ENCODE results near the gene AFF2.
A peak's percentile ranks its signal among the peaks of the same experiment; 100 is the strongest.

The AFF2 gene

DNA sequence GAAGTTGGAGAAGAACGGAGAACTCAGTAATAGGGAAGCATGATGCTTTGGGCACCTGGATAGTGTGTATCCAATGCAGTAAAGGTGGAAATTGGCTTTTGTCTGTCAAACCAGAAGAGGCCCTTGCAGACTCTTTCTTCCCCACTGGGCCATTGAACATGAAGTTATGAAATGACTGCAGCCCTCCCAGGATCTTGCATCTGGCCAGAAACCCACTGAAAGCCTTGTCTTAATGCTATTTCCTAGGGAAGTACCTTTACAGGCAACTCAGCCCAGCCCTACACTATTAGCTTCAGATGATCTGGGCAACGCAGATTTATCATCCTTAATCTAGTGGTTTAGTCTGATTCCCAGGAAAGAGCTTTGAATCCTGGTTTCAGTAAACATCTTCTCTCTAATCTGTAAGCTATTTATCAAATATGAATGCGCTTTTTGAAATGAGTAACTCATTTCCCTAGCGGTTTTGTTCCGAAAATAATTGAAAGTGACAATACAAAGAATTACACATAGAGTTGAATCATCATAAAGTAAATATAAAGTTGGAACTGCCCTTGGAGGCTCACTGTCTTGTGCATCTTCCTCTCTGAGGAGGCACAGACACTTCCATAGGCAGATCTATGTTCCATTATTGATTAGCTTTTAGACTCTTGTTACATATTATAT, 540.6 kb downstream of the AFF2 start:
- Histone ChIP-seq H3K4me3 (ENCODE audit: severe bottlenecking) (no peak overlapping the region), H3K36me3 (ENCODE audit: low read depth) (no peaks in the 10 kb centered on the region), H3K4me1 (ENCODE audit: insufficient read depth, poor library complexity, severe bottlenecking) (no peaks in the 10 kb centered on the region), H3K27me3 (ENCODE audit: insufficient read depth, poor library complexity, severe bottlenecking) (no peaks in the 10 kb centered on the region), H3K9me3 (ENCODE audit: severe bottlenecking) (no peaks in the 10 kb centered on the region), H3K27ac (ENCODE audit: poor library complexity, severe bottlenecking) (no peak overlapping the region)
- DNase-seq (ENCODE audit: low spot score) (no peak), ATAC-seq (ENCODE audit: low read depth) (peak; percentile 41; the same call in 2 of the 3 replicates)
- TF ChIP-seq, protein P1, sequence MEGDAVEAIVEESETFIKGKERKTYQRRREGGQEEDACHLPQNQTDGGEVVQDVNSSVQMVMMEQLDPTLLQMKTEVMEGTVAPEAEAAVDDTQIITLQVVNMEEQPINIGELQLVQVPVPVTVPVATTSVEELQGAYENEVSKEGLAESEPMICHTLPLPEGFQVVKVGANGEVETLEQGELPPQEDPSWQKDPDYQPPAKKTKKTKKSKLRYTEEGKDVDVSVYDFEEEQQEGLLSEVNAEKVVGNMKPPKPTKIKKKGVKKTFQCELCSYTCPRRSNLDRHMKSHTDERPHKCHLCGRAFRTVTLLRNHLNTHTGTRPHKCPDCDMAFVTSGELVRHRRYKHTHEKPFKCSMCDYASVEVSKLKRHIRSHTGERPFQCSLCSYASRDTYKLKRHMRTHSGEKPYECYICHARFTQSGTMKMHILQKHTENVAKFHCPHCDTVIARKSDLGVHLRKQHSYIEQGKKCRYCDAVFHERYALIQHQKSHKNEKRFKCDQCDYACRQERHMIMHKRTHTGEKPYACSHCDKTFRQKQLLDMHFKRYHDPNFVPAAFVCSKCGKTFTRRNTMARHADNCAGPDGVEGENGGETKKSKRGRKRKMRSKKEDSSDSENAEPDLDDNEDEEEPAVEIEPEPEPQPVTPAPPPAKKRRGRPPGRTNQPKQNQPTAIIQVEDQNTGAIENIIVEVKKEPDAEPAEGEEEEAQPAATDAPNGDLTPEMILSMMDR (IDR thresholded peaks at IDR 0.05; ENCODE audit: poor library complexity, severe bottlenecking), result no peak

DNA sequence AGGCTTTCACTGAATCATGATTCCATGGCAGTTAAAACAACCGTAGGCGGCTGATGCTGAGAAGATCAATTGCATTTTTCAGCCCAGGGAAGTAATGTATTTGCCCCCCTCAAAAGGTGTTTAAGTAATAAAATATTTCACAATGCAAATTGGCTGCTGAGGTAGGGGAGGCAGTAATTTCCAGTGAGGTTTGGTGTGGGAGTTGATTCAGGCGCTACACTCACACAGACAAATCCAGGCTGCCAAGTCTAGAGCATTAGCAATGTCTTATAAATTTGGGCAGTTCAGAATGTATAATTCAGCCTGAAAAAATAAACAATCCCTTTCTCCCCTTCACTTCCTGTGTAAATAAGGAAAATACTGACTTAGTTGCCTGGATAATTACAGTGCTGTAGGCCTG, 543.0 kb downstream of the AFF2 start:
- ATAC-seq (ENCODE audit: low read depth) (no peak), DNase-seq (ENCODE audit: low spot score) (no peak)
- no peak overlapping the region for H3K27ac ChIP-seq (ENCODE audit: poor library complexity, severe bottlenecking)
- H3K4me1 ChIP-seq (ENCODE audit: insufficient read depth, poor library complexity, severe bottlenecking), result no peaks in the 10 kb centered on the region
- no peaks in the 10 kb centered on the region for H3K27me3 ChIP-seq (ENCODE audit: insufficient read depth, poor library complexity, severe bottlenecking)
- H3K9me3 ChIP-seq (ENCODE audit: severe bottlenecking), result no peaks in the 10 kb centered on the region
- no peak overlapping the region for H3K4me3 ChIP-seq (ENCODE audit: severe bottlenecking)
- no peaks in the 10 kb centered on the region for H3K36me3 ChIP-seq (ENCODE audit: low read depth)
- TF ChIP-seq, protein P1 (IDR thresholded peaks at IDR 0.05; ENCODE audit: poor library complexity, severe bottlenecking), result no peak

DNA sequence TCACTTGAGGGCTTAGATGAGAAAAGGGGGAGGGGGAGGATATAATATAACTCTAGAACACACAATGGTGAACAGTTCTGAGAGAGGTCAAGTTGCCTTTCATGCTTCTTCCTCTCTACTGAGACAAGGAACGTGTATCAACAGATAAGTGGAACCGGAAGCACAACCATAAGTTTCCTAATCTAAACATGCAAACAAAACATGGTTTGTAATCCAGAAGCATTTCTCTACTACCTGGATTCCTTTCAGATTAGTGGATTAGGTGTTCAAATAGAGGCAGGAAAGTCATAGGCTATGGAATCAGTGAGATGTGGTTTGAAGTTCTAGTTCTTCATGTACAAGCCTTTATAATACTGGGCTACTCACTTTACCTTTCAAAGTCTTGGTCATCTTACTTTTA, 544.1 kb downstream of the AFF2 start:
- ATAC-seq (ENCODE audit: low read depth) (no peak), DNase-seq (ENCODE audit: low spot score) (no peak)
- no peaks in the 10 kb centered on the region for H3K4me1 ChIP-seq (ENCODE audit: insufficient read depth, poor library complexity, severe bottlenecking)
- no peak overlapping the region for H3K4me3 ChIP-seq (ENCODE audit: severe bottlenecking)
- no peaks in the 10 kb centered on the region for H3K36me3 ChIP-seq (ENCODE audit: low read depth)
- TF ChIP-seq, protein P1 (IDR thresholded peaks at IDR 0.05; ENCODE audit: poor library complexity, severe bottlenecking), result no peak
- H3K9me3 ChIP-seq (ENCODE audit: severe bottlenecking), result no peaks in the 10 kb centered on the region
- no peak overlapping the region for H3K27ac ChIP-seq (ENCODE audit: poor library complexity, severe bottlenecking)
- H3K27me3 ChIP-seq (ENCODE audit: insufficient read depth, poor library complexity, severe bottlenecking), result no peaks in the 10 kb centered on the region

DNA sequence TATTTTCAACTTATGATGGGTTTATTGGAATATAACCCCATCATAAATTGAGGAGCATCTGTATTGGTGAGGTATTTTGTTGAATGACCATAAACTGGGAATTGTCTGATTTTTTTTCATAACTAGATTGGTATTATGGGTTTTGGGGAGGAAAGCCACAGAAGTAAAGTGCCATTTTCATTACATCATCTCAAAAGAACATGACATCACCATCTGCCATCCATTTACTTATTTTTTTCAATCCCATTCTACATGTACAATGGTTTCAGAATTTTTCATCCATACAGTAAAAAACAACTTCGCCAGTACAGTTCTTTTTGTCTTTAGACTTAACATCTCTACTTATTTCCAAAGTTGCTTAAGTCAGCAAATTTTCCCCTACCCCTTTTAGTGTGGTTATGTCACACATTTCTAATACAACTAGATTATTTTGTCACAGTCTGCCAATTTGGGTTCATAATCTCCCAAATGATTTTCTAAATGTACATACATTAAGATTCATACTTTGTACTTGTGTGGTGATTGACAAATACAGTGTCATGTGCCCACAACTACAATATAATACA, 545.3 kb downstream of the AFF2 start:
- Histone ChIP-seq H3K27ac (ENCODE audit: poor library complexity, severe bottlenecking) (no peak overlapping the region), H3K4me1 (ENCODE audit: insufficient read depth, poor library complexity, severe bottlenecking) (no peaks in the 10 kb centered on the region), H3K4me3 (ENCODE audit: severe bottlenecking) (no peak overlapping the region), H3K27me3 (ENCODE audit: insufficient read depth, poor library complexity, severe bottlenecking) (no peaks in the 10 kb centered on the region), H3K36me3 (ENCODE audit: low read depth) (no peaks in the 10 kb centered on the region), H3K9me3 (ENCODE audit: severe bottlenecking) (no peaks in the 10 kb centered on the region)
- TF ChIP-seq, protein P1 (IDR thresholded peaks at IDR 0.05; ENCODE audit: poor library complexity, severe bottlenecking), result no peak
- DNase-seq (ENCODE audit: low spot score) (no peak), ATAC-seq (ENCODE audit: low read depth) (no peak)

Measured in RWPE2 (cell line).